Cardiac muscle cell (in vitro differentiated cells and primary cell): ENCODE measurements around the gene ABCA9. TPM values are rescaled to one million over a fixed set of nuclear protein-coding genes. Genes with fewer than 3 reads are reported as not detected.

ENCODE experiments used
- DNase-seq, 2 donors: peaks; one replicate each; pipeline versions ENCODE4 v3.0.0 to v3.0.0-alpha.2; 2010 to 2017; ENCODE audit warnings: low read depth in 1 of 2, low spot score in 1 of 2
- H3K27ac ChIP-seq: fragments of 200-600 bp; sonication (generic); 2 replicates; pipeline ENCODE4 v1.5.1; 2016
- H3K27me3 ChIP-seq: fragments of 200-600 bp; sonication (generic); 2 replicates; pipeline ENCODE4 v1.6.0; 2016; ENCODE audit warnings: control low read depth
- H3K36me3 ChIP-seq: fragments of 200-600 bp; sonication (generic); 2 replicates; pipeline ENCODE4 v1.5.1; 2016; ENCODE audit warnings: control low read depth
- H3K4me1 ChIP-seq: fragments of 200-600 bp; sonication (generic); 2 replicates; pipeline ENCODE4 v1.8.1; 2017; ENCODE audit warnings: low read depth, mild to moderate bottlenecking, mixed run types
- H3K4me3 ChIP-seq: fragments of 200-600 bp; sonication (generic); 2 replicates; pipeline ENCODE4 v1.5.1; 2016; ENCODE audit warnings: mild to moderate bottlenecking
- H3K9me3 ChIP-seq: fragments of 200-600 bp; sonication (generic); 2 replicates; pipeline ENCODE4 v1.5.1; 2017; ENCODE audit warnings: low read depth, mild to moderate bottlenecking, control low read depth
- polyA plus RNA-seq: library from polyadenylated mRNA; unstranded; fragments of >200 nt; fragmentation: Nextera tagmentation; extraction: Ambion mirVana; gene quantifications from 2 replicates; pipeline ENCODE4 v1.2.1, GENCODE V29; 2016
- total RNA-seq: library from RNA; depleted of rRNA; stranded (reverse); fragments of >200 nt; gene quantifications from 2 replicates; pipeline ENCODE4 v1.2.3, GENCODE V29; 2016
- TF ChIP-seq, protein P1 (sequence below): IDR thresholded peaks from 2 replicates; pipeline ENCODE4 v1.5.1; 2012; ENCODE audit warnings: low read depth, mild to moderate bottlenecking, low read length

Gene ABCA9
- total and polyA plus RNA-seq, 2 experiments from 2014 or later = 0.09 TPM; not detected in 1

DNA sequence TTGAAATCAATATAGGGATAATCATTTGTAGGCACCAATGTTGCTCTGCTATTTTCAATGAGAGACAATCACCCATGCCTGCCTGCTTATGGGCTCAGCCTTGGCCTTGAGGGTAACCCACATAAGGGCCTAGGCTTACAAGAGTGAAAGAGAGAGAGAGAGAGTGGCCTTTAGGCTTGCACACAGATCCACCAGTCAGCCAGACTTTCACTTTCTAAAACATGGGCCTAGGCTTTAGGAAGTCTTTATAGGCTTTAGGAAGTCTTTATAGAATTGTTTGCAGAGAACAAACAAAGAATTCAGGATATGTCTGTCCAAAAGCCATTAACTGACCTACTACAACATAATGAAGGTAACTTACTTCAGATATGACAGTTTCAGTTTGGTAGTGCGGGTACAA is 3.4 kb downstream of the ABCA9 start:
- TF ChIP-seq, protein P1, sequence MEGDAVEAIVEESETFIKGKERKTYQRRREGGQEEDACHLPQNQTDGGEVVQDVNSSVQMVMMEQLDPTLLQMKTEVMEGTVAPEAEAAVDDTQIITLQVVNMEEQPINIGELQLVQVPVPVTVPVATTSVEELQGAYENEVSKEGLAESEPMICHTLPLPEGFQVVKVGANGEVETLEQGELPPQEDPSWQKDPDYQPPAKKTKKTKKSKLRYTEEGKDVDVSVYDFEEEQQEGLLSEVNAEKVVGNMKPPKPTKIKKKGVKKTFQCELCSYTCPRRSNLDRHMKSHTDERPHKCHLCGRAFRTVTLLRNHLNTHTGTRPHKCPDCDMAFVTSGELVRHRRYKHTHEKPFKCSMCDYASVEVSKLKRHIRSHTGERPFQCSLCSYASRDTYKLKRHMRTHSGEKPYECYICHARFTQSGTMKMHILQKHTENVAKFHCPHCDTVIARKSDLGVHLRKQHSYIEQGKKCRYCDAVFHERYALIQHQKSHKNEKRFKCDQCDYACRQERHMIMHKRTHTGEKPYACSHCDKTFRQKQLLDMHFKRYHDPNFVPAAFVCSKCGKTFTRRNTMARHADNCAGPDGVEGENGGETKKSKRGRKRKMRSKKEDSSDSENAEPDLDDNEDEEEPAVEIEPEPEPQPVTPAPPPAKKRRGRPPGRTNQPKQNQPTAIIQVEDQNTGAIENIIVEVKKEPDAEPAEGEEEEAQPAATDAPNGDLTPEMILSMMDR = no peak
- no peak for DNase-seq
- Histone ChIP-seq H3K27ac (no peak overlapping the region), H3K9me3 (no peaks in the 10 kb centered on the region), H3K4me3 (no peak overlapping the region), H3K36me3 (no peaks in the 10 kb centered on the region), H3K4me1 (no peaks in the 10 kb centered on the region), H3K27me3 (no peaks in the 10 kb centered on the region)

DNA sequence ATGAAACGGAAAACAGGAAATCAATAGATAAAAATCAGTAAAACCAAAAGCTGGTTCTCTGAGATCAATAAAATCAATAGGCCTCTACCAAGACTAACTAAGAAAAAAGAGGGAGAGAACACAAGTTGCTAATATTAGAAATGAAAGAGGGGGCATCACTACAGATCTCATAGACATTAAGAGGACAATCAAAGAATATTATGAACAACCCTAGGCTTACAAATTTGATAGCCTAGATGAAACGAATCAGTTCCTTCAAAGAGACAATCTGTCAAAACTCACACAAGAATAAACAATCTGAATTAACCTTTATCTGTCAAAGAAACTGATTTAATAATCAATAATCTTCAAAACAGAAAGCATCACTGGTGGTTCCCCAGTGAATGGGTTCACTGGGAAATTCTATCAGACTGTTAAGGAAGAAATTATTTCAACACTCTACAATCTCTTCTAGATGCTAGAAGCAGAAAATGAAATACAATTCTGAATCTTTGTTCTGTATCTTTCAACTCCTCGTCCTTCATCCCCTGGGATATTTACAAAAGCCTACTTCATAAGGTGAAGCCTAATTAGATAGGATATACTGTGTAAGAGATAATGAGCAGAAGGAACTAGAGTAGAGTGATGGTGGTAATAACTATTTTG is 4.4 kb downstream of the ABCA9 start:
- no peaks in the 10 kb centered on the region for H3K36me3 ChIP-seq
- DNase-seq = no peak
- no peaks in the 10 kb centered on the region for H3K9me3 ChIP-seq
- H3K27ac ChIP-seq = no peak overlapping the region
- H3K4me3 ChIP-seq = no peak overlapping the region
- TF ChIP-seq, protein P1 = no peak
- no peaks in the 10 kb centered on the region for H3K4me1 ChIP-seq
- no peaks in the 10 kb centered on the region for H3K27me3 ChIP-seq

DNA sequence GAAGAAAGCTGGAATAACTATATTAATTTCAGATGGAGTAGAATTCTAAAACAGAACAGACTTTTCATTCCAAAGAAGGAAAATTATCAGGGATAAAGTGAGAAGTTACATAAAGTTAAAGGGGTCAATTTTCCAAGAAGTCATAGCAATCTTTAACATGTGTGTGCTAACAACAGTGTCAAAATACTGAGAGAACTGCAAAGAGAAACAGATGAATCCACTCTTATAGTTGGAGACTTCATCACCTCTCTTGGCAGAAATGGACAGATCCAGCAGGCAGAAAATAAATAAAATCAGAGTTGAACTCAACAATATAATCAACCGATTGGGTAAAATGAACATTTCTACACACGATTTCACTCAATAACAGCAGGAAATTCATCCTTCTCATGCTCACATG is 5.4 kb downstream of the ABCA9 start:
- no peak overlapping the region for H3K27ac ChIP-seq
- no peak for DNase-seq
- TF ChIP-seq, protein P1 = no peak
- H3K4me3 ChIP-seq = no peak overlapping the region
- H3K9me3 ChIP-seq = no peaks in the 10 kb centered on the region
- no peaks in the 10 kb centered on the region for H3K27me3 ChIP-seq
- H3K36me3 ChIP-seq = no peaks in the 10 kb centered on the region
- no peaks in the 10 kb centered on the region for H3K4me1 ChIP-seq

DNA sequence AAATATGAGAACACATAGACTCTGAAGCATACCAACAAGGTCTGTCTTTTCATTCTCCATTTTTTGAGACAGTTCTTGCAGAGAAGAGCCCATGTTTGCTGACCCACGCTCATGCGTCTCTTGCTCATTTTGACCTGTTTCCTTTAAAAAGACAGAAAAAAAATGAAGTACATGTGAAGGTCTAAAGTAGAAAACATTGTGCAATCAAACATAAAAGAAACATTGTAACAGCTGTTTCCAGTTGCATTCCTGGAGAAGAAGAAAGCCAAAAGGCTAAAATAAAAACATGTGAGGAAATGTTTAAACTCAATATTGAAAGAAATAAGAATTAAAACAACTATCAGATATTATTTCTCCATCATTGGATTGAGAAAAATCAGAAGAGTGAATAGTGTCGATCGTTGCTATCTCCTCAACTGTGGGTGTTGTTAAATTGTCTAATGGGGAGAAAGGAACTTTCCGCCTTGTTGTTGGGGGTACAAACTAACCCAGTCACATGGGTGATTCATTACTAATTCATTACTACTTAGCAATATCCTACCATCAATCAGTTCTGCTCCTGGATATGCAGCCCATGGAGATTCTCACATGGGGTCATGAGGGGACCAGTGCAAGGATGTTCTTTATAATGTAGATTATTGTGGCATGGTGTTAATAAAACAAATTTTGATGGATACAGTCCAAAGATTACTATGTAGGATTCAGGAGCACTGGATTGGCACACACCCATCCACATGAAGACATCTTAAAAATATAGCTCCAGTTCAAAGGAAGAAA is 9.5 kb downstream of the ABCA9 start:
- Histone ChIP-seq H3K27ac (no peak overlapping the region), H3K36me3 (no peaks in the 10 kb centered on the region), H3K4me3 (no peak overlapping the region), H3K4me1 (peaks cover 10% of the 10 kb centered on the region), H3K27me3 (no peaks in the 10 kb centered on the region), H3K9me3 (no peaks in the 10 kb centered on the region)
- peak in 1 of 2 donors; percentile 88 for DNase-seq
- TF ChIP-seq, protein P1 = no peak

DNA sequence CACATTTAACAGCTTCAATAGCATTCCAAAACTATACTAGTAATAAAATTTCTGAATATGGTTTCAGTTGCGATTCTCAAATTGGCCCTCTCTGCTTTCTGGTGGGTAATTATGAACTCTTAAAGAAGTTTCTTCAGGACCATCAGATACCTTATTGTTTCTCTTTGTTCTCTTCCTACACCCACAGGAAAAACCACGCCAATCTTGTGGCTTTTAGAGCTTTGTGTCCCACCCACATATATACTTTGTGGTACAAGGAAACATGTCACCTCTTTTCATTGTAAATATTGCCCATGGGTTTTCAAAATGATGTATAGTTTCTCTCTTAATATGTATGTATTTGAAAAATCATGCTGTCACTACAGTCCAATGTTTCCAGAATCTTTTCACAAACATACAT is 12.1 kb downstream of the ABCA9 start:
- peak overlapping the region; percentile 88 for H3K27ac ChIP-seq
- peaks cover 10% of the 10 kb centered on the region for H3K4me1 ChIP-seq
- TF ChIP-seq, protein P1 = no peak
- H3K9me3 ChIP-seq = no peaks in the 10 kb centered on the region
- H3K27me3 ChIP-seq = no peaks in the 10 kb centered on the region
- no peak for DNase-seq
- no peak overlapping the region for H3K4me3 ChIP-seq
- H3K36me3 ChIP-seq = no peaks in the 10 kb centered on the region
